Fibroblast of lung (primary cell): ENCODE measurements around the gene ESRP2. TPM values are rescaled to one million over a fixed set of nuclear protein-coding genes. Genes with fewer than 3 reads are reported as not detected.

Experiments used
- DNase-seq, 2 donors: peaks; one replicate each; pipeline versions ENCODE4 v3.0.0 to v3.0.0-alpha.2; 2010; ENCODE audit warnings: low read depth in 2 of 2
- H2AFZ ChIP-seq: 2 replicates; pipeline ENCODE4 v1.5.1; 2012; ENCODE audit warnings: low read length, control low read depth, inconsistent platforms
- H3K27ac ChIP-seq: 2 replicates; pipeline ENCODE4 v1.5.1; 2011; ENCODE audit warnings: low read length, control low read depth; ENCODE audit not compliant: insufficient read depth
- H3K27me3 ChIP-seq: 2 replicates; pipeline ENCODE4 v1.5.1; 2011; ENCODE audit warnings: mild to moderate bottlenecking, low read length; ENCODE audit not compliant: control insufficient read depth, insufficient read depth
- H3K36me3 ChIP-seq: 2 replicates; pipeline ENCODE4 v1.5.1; 2011; ENCODE audit warnings: low read length; ENCODE audit not compliant: control insufficient read depth, insufficient read depth
- H3K4me1 ChIP-seq: 2 replicates; pipeline ENCODE4 v1.5.1; 2011; ENCODE audit warnings: low read length; ENCODE audit not compliant: control insufficient read depth, insufficient read depth; ENCODE audit errors: extremely low read depth
- H3K4me2 ChIP-seq: 2 replicates; pipeline ENCODE4 v1.5.1; 2011; ENCODE audit warnings: low read length, control low read depth; ENCODE audit not compliant: insufficient read depth; ENCODE audit errors: extremely low read depth
- H3K4me3 ChIP-seq, 4 experiments: fragments of 200-600 bp in 1 of 4; sonication (generic) in 1 of 4; replicated peaks in 1 of 4; 2 replicates each; pipeline ENCODE4 v1.5.1; 2011 to 2016; ENCODE audit warnings: low read length in 4 of 4, low read depth in 3 of 4, mild to moderate bottlenecking in 3 of 4, control low read depth in 2 of 4, inconsistent platforms in 1 of 4, mixed read lengths in 1 of 4; ENCODE audit not compliant: insufficient read depth in 1 of 4; ENCODE audit errors: control extremely low read depth in 1 of 4
- H3K79me2 ChIP-seq: 2 replicates; pipeline ENCODE4 v1.5.1; 2012; ENCODE audit warnings: mild to moderate bottlenecking, low read length, inconsistent platforms; ENCODE audit not compliant: control insufficient read depth, insufficient read depth
- H3K9ac ChIP-seq: 2 replicates; pipeline ENCODE4 v1.5.1; 2011; ENCODE audit warnings: mild to moderate bottlenecking, low read length, control low read depth; ENCODE audit not compliant: insufficient read depth
- H3K9me3 ChIP-seq: 2 replicates; pipeline ENCODE4 v1.5.1; 2012; ENCODE audit warnings: low read depth, low read length; ENCODE audit not compliant: control insufficient read depth, insufficient read depth
- H4K20me1 ChIP-seq: 2 replicates; pipeline ENCODE4 v1.5.1; 2011; ENCODE audit warnings: low read length; ENCODE audit not compliant: control insufficient read depth, insufficient read depth; ENCODE audit errors: extremely low read depth
- EZH2 ChIP-seq: IDR thresholded peaks from 2 replicates; pipeline ENCODE4 v1.5.1; 2012; ENCODE audit warnings: low read length, control low read depth, mild to moderate bottlenecking; ENCODE audit errors: missing control alignments
- polyA plus RNA-seq, 2 donors: library from polyadenylated mRNA; depleted of rRNA in 1 of 2; stranded (reverse) in 1 of 2; unstranded in 1 of 2; fragments of >200 nt; gene quantifications; 2 replicates each; pipeline ENCODE4 v1.2.1, GENCODE V29; 2011 to 2012; ENCODE audit warnings: missing spikeins in 1 of 2
- total RNA-seq: library from RNA; depleted of rRNA; stranded (reverse); fragments of >200 nt; gene quantifications from 2 replicates; pipeline ENCODE4 v1.2.1, GENCODE V29; 2014
- TF ChIP-seq, protein P1 (sequence below), 2 donors: IDR thresholded peaks in 1 of 2; conservative IDR thresholded peaks in 1 of 2; 1 replicate in 1 of 2; 2 replicates in 1 of 2; pipeline ENCODE4 v1.5.1; 2011 to 2012; ENCODE audit warnings: low read length in 2 of 2, control low read depth in 1 of 2, inconsistent platforms in 1 of 2, low read depth in 1 of 2, mild to moderate bottlenecking in 1 of 2

Gene ESRP2
- total and polyA plus RNA-seq, 2 donors (not counting 1 experiment from before 2014, with no cell fraction given): 0.08 to 0.17 TPM

DNA sequence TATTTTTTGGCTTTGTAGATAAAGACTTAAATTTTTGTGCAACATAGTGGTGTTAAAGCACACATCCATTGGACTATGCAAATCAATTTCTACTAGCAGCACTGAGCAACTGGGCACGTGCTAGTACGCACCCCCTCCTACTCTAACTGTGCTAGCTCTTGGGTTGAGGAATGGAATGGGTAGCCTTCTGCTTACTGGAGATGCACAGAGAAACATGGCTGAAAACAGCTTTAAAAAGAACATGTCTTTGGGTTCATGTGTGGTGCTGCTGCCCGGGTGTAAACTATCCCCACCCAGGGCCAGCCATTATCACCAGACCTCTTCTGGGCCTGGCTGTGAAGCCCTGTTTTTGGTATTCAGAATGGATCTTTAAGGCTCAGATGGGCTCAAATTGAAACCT lies 7.3 kb downstream of the ESRP2 start:
- DNase-seq: no peak
- Histone ChIP-seq H3K9ac (no peak overlapping the region), H3K9me3 (no peaks in the 10 kb centered on the region), H4K20me1 (no peaks in the 10 kb centered on the region), H3K79me2 (no peaks in the 10 kb centered on the region), H3K4me1 (peaks cover 3% of the 10 kb centered on the region), H2AFZ (no peak overlapping the region), H3K4me3 (no peak overlapping the region), H3K27ac (no peak overlapping the region), H3K27me3 (no peaks in the 10 kb centered on the region), H3K4me2 (no peak overlapping the region), H3K36me3 (peaks cover 2% of the 10 kb centered on the region)
- no peak for TF ChIP-seq EZH2
- TF ChIP-seq, protein P1, sequence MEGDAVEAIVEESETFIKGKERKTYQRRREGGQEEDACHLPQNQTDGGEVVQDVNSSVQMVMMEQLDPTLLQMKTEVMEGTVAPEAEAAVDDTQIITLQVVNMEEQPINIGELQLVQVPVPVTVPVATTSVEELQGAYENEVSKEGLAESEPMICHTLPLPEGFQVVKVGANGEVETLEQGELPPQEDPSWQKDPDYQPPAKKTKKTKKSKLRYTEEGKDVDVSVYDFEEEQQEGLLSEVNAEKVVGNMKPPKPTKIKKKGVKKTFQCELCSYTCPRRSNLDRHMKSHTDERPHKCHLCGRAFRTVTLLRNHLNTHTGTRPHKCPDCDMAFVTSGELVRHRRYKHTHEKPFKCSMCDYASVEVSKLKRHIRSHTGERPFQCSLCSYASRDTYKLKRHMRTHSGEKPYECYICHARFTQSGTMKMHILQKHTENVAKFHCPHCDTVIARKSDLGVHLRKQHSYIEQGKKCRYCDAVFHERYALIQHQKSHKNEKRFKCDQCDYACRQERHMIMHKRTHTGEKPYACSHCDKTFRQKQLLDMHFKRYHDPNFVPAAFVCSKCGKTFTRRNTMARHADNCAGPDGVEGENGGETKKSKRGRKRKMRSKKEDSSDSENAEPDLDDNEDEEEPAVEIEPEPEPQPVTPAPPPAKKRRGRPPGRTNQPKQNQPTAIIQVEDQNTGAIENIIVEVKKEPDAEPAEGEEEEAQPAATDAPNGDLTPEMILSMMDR (conservative IDR thresholded peaks at IDR 0.05 in 1 of 2, IDR thresholded peaks at IDR 0.05 in 1 of 2; ENCODE audit: low read depth in 1 of 2, low read length in 2 of 2): no peak

DNA sequence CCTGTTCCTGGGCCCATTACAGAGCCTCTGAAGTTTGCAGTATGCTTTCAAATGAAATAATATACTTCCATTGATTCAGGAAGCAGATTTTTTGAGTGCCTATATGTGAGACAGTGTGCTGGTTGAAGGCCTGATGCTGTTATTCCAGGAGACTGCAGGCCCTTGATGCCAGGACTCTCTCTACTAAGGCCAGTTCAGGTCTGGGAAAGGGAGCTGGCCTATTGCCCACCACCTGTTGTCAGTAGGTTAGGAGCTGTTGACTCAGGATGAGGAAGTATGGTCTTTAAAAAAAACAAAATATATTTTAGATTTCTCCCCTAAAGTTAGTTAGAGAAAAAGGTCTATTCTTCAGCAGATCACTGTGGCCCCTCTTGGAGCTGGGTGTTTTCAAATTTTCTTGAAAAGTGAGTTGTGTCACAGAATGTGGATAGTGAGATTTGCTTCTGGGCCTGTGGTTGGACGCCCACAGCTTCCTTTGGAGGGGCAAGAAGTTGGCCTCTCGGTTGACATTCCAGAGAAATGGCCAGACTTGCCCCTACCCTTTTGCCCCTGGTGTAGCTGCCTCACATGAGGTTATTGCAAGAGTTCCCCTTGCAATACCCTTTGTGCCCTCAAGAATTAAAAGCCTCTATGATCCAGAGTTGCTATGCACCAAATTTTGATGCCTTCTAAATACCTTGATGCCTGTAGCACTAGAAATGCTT lies 7.9 kb downstream of the ESRP2 start:
- no peak overlapping the region for H2AFZ ChIP-seq
- no peak overlapping the region for H3K4me3 ChIP-seq
- H3K79me2 ChIP-seq: no peaks in the 10 kb centered on the region
- no peak overlapping the region for H3K9ac ChIP-seq
- H3K4me2 ChIP-seq: no peak overlapping the region
- no peak for DNase-seq
- peaks cover 3% of the 10 kb centered on the region for H3K4me1 ChIP-seq
- H3K9me3 ChIP-seq: no peaks in the 10 kb centered on the region
- H3K27me3 ChIP-seq: no peaks in the 10 kb centered on the region
- H4K20me1 ChIP-seq: no peaks in the 10 kb centered on the region
- TF ChIP-seq EZH2: no peak
- TF ChIP-seq, protein P1 (conservative IDR thresholded peaks at IDR 0.05 in 1 of 2, IDR thresholded peaks at IDR 0.05 in 1 of 2; ENCODE audit: low read depth in 1 of 2, low read length in 2 of 2): no peak
- H3K27ac ChIP-seq: no peak overlapping the region
- peaks cover 2% of the 10 kb centered on the region for H3K36me3 ChIP-seq

DNA sequence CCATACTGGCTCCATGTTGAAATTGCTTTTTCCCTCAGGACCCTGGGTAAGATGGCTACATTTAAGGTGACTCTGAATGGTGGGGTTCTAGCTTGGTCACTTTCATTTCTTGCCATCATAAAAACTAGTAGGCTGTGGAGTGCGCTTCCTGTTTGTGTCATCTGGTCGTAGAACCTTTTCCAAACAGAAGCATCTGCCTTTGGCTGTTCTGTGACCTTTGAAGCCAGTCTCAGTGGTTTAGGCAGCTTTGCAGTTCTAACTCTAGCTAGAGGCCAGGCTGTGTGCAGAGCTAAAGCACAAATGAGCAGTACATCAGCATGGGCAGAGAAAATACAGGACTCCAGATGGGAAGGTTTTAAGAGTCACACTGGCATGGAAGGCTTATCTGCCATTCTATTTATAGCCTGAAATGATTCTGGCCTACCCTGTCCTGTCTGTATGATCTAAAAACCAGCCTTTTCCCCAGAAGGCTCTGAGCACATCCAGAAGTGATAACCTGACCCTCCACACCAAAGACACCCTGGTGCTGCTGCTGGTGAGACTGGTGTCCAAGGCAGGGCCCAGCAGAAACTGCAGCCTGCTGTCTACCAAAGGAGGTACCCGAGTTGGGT lies 8.6 kb downstream of the ESRP2 start:
- no peak overlapping the region for H3K27ac ChIP-seq
- TF ChIP-seq, protein P1 (conservative IDR thresholded peaks at IDR 0.05 in 1 of 2, IDR thresholded peaks at IDR 0.05 in 1 of 2; ENCODE audit: low read depth in 1 of 2, low read length in 2 of 2): no peak
- TF ChIP-seq EZH2: no peak

More for the DNA sequence above, 8.6 kb downstream of the ESRP2 start:
- Histone ChIP-seq H3K9ac (no peak overlapping the region), H3K4me3 (no peak overlapping the region), H3K27me3 (no peaks in the 10 kb centered on the region), H3K4me2 (no peak overlapping the region), H4K20me1 (no peaks in the 10 kb centered on the region), H3K79me2 (no peaks in the 10 kb centered on the region), H3K36me3 (peaks cover 2% of the 10 kb centered on the region), H3K9me3 (no peaks in the 10 kb centered on the region), H2AFZ (no peak overlapping the region), H3K4me1 (peaks cover 3% of the 10 kb centered on the region)
- DNase-seq: no peak
